Gastrocnemius medialis (tissue), 4 donors: Measurements from ENCODE around the gene TMEM88. TPM values are rescaled to one million over a fixed set of nuclear protein-coding genes. Genes with fewer than 3 reads are reported as not detected.

Experiments
- ATAC-seq, 2 donors: fragments of 150-250 bp; one replicate each; pipeline ENCODE4 v1.9.1; 2016
- DNase-seq, 2 donors: peaks; one replicate each; pipeline ENCODE4 v3.0.0-alpha.2; 2019
- H3K27ac ChIP-seq, 4 donors: fragments of 200-600 bp; sonication (generic); 1 replicate in 1 of 4; 2 replicates in 3 of 4; pipeline ENCODE4 v1.5.1; 2016 to 2018; ENCODE audit warnings: mild to moderate bottlenecking in 2 of 4, moderate library complexity in 1 of 4
- H3K27me3 ChIP-seq, 3 donors: fragments of 200-600 bp; sonication (generic) in 2 of 3; 1 replicate in 1 of 3; 2 replicates in 2 of 3; pipeline versions ENCODE4 v1.5.1 to v1.6.0; 2016 to 2019; ENCODE audit warnings: mild to moderate bottlenecking in 1 of 3, moderate library complexity in 1 of 3
- H3K36me3 ChIP-seq, 2 donors: fragments of 200-600 bp; sonication (generic) in 1 of 2; one replicate each; pipeline ENCODE4 v1.5.1; 2017 to 2018
- H3K4me1 ChIP-seq, 2 donors: fragments of 200-600 bp; sonication (generic) in 1 of 2; one replicate each; pipeline ENCODE4 v1.5.1; 2016 to 2017; ENCODE audit warnings: mild to moderate bottlenecking in 2 of 2
- H3K4me3 ChIP-seq, 4 donors: fragments of 200-600 bp; sonication (generic) in 3 of 4; 1 replicate in 1 of 4; 2 replicates in 3 of 4; pipeline ENCODE4 v1.5.1; 2016 to 2019; ENCODE audit warnings: mild to moderate bottlenecking in 2 of 4
- H3K9me3 ChIP-seq, 3 donors: fragments of 200-600 bp; sonication (generic) in 2 of 3; 1 replicate in 1 of 3; 2 replicates in 2 of 3; pipeline ENCODE4 v1.5.1; 2016 to 2019
- CTCF ChIP-seq, 5 experiments: fragments of 450-650 bp in 3 of 5; fragments of 200-600 bp in 2 of 5; sonication (generic) in 2 of 5; IDR thresholded peaks in 4 of 5; conservative IDR thresholded peaks in 1 of 5; 1 replicate in 4 of 5; 2 replicates in 1 of 5; pipeline ENCODE4 v1.5.1; 2016 to 2019; ENCODE audit warnings: antibody characterized with exemption in 5 of 5, mild to moderate bottlenecking in 3 of 5, moderate library complexity in 3 of 5
- POLR2A ChIP-seq, 2 donors: fragments of 450-650 bp; IDR thresholded peaks; one replicate each; pipeline ENCODE4 v1.6.1; 2017; ENCODE audit warnings: antibody characterized with exemption in 2 of 2, mild to moderate bottlenecking in 2 of 2, moderate library complexity in 2 of 2
- in situ Hi-C, 4 donors: fragments of 200-750 bp; cut with MboI; loops; one replicate each; pipeline versions ENCODE4 v1.15.0 to v1.8.0; 2017; ENCODE audit warnings: low sequenced_read_pairs in 4 of 4
- intact Hi-C: fragments of 100-400 bp; cut with DNase I; formaldehyde crosslinking; loops from one replicate; pipeline ENCODE4 v1.15.1; 2023; ENCODE audit warnings: low total_unique reads
- total RNA-seq, 4 donors: library from RNA; depleted of rRNA; stranded (reverse); fragments of >200 nt; gene quantifications; one replicate each; pipeline versions ENCODE4 v1.1.0 to v1.2.3, GENCODE V29; 2016

TMEM88 gene
- total RNA-seq, 4 donors from 2014 or later, result 18.8 to 56.8 (median 27.9) TPM

- no peaks in the 10 kb centered on the region for H3K9me3 ChIP-seq
- no peaks in the 10 kb centered on the region for H3K36me3 ChIP-seq
- DNase-seq, result no peak
- TF ChIP-seq POLR2A (IDR thresholded peaks at IDR 0.05) (no peak), CTCF (IDR thresholded peaks at IDR 0.05 in 4 of 5, conservative IDR thresholded peaks at IDR 0.05 in 1 of 5) (no peak)
- H3K4me3 ChIP-seq, result no peak overlapping the region
- H3K4me1 ChIP-seq, result peaks cover 52 to 57% of the 10 kb centered on the region in 2 donors
- H3K27me3 ChIP-seq, result no peaks in the 10 kb centered on the region
- in situ Hi-C loops, result loop anchor here in 1 of 4 donors (5.0 kb wide), 1 partner anchor 312 kb away; the partner anchor contains the start of gene PER1
- intact Hi-C loops, result loop anchor here (5.0 to 10.0 kb wide), 5 partner anchors 278 to 603 kb away; partner anchors contain the start of genes EIF5A, KRABD2, PER1 and PHF23
- peak overlapping the region; percentile 97 to 100 (median 100) for H3K27ac ChIP-seq
- ATAC-seq, result no peak
These were observed 14.4 kb upstream of the TMEM88 start for GRCh38 chr17:7840441-7840840.

GRCh38 chr17:7840875-7841274, 14.0 kb upstream of the TMEM88 start:
- Histone ChIP-seq H3K27me3 (no peaks in the 10 kb centered on the region), H3K4me3 (peak overlapping the region; percentile 80 to 96 (median 88)), H3K36me3 (peaks cover 0 to 4% of the 10 kb centered on the region in 2 donors), H3K9me3 (no peaks in the 10 kb centered on the region), H3K27ac (peak overlapping the region; percentile 97 to 100 (median 100)), H3K4me1 (peaks cover 55 to 62% of the 10 kb centered on the region in 2 donors)
- intact Hi-C loops (loop anchor here (5.0 to 10.0 kb wide), 5 partner anchors 279 to 604 kb away; partner anchors contain the start of genes EIF5A, KRABD2, PER1 and PHF23), in situ Hi-C loops (loop anchor here in 1 of 4 donors (5.0 kb wide), 1 partner anchor 311 kb away; the partner anchor contains the start of gene PER1)
- TF ChIP-seq CTCF (IDR thresholded peaks at IDR 0.05 in 4 of 5, conservative IDR thresholded peaks at IDR 0.05 in 1 of 5) (no peak), POLR2A (IDR thresholded peaks at IDR 0.05) (no peak)
- ATAC-seq (no peak), DNase-seq (no peak)

GRCh38 chr17:7841396-7841914, 13.4 kb upstream of the TMEM88 start:
- peak overlapping the region; percentile 80 to 96 (median 88) for H3K4me3 ChIP-seq
- H3K9me3 ChIP-seq, result no peaks in the 10 kb centered on the region
- peak overlapping the region; percentile 97 to 100 (median 100) for H3K27ac ChIP-seq
- in situ Hi-C loops (loop anchor here in 1 of 4 donors (5.0 kb wide), 1 partner anchor 311 kb away; the partner anchor contains the start of gene PER1), intact Hi-C loops (loop anchor here (5.0 to 10.0 kb wide), 5 partner anchors 279 to 604 kb away; partner anchors contain the start of genes EIF5A, KRABD2, PER1 and PHF23)
- H3K27me3 ChIP-seq, result no peaks in the 10 kb centered on the region
- TF ChIP-seq POLR2A (IDR thresholded peaks at IDR 0.05) (peak; percentile 57 to 76), CTCF (IDR thresholded peaks at IDR 0.05 in 4 of 5, conservative IDR thresholded peaks at IDR 0.05 in 1 of 5) (peak in 2 of 5 experiments; percentile 18 to 50)
- peak; percentile 88 to 95 for DNase-seq
- peak; percentile 37 to 42 for ATAC-seq
- peaks cover 0 to 10% of the 10 kb centered on the region in 2 donors for H3K36me3 ChIP-seq
- H3K4me1 ChIP-seq, result peaks cover 55 to 61% of the 10 kb centered on the region in 2 donors

- H3K9me3 ChIP-seq, result no peaks in the 10 kb centered on the region
- H3K36me3 ChIP-seq, result peaks cover 0 to 13% of the 10 kb centered on the region in 2 donors
- peak overlapping the region; percentile 80 to 96 (median 88) for H3K4me3 ChIP-seq
- TF ChIP-seq POLR2A (IDR thresholded peaks at IDR 0.05), result peak in 1 of 2 donors; percentile 40
- TF ChIP-seq CTCF (IDR thresholded peaks at IDR 0.05 in 4 of 5, conservative IDR thresholded peaks at IDR 0.05 in 1 of 5), result peak in 1 of 5 experiments; percentile 22
- peaks cover 51 to 56% of the 10 kb centered on the region in 2 donors for H3K4me1 ChIP-seq
- peak; percentile 86 to 91 for DNase-seq
- no peaks in the 10 kb centered on the region for H3K27me3 ChIP-seq
- intact Hi-C loops, result loop anchor here (5.0 to 10.0 kb wide), 5 partner anchors 280 to 605 kb away; partner anchors contain the start of genes EIF5A, KRABD2, PER1 and PHF23
- peak; percentile 55 to 56 for ATAC-seq
- peak overlapping the region; percentile 97 to 100 (median 100) for H3K27ac ChIP-seq
- in situ Hi-C loops, result loop anchor here in 1 of 4 donors (5.0 kb wide), 1 partner anchor 310 kb away; the partner anchor contains the start of gene PER1
These were observed 12.9 kb upstream of the TMEM88 start for GRCh38 chr17:7841915-7842379.
